Measurements from ENCODE around the gene GNA12. TPM values are rescaled to one million over a fixed set of nuclear protein-coding genes. Genes with fewer than 3 reads are reported as not detected.

GNA12 gene
- total RNA-seq, 1 experiment from 2014 or later = 63.8 TPM

DNA sequence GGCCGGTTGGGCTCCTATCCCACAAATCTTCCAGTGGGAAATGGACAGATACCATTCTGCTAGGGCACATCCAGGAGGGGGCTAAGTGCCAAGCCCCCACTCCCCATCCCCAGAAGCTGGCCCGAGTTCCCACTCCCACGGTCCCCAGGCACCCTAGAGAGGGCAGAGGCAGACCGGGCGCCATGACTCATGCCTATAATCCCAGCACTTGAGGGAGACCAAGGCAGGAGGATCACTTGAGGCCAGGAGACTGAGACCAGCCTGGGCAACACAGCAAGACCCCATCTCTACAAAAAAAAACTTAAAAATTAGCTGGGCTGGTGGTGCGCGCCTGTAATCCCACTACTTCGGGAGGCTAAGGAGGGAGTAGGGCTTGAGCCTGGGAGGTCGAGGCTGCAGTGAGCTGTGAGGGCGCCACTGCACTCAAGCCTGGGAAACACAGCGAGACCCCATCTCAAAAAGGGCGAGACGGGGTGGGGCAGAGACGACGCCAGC is 870 bp downstream of the GNA12 start:
- no peak for DNase-seq
- no peaks in the 10 kb centered on the region for H3K9me3 Mint-ChIP-seq (ENCODE audit: unreplicated experiment)
- ChIA-PET POLR2A (interaction anchor here (0.6 kb wide), 1 partner anchor 156 kb away, joined by 5 read pairs; no protein-coding TSS in a partner anchor), CTCF (interaction anchor here (1.5 kb wide), 1 partner anchor 13 kb away, joined by 5 read pairs; no protein-coding TSS in a partner anchor)
- Histone ChIP-seq H3K9me3 (no peaks in the 10 kb centered on the region), H3K36me3 (ENCODE audit: control insufficient read depth, insufficient read depth, low read length) (no peaks in the 10 kb centered on the region; the same call in none of the 2 replicates), H3K27me3 (replicated peaks; ENCODE audit: control insufficient read depth, insufficient read depth, low read length) (no peaks in the 10 kb centered on the region), H3K4me1 (peaks cover 12% of the 10 kb centered on the region), H3K4me3 (ENCODE audit: low read depth, low read length) (peak overlapping the region; percentile 94)
- no peaks in the 10 kb centered on the region for H3K27me3 Mint-ChIP-seq (ENCODE audit: insufficient read depth, unreplicated experiment)
- peaks cover 12% of the 10 kb centered on the region for H3K4me1 Mint-ChIP-seq (ENCODE audit: low read depth, unreplicated experiment)
- H3K27ac Mint-ChIP-seq (ENCODE audit: unreplicated experiment) = peak overlapping the region; percentile 50
- BruUV-seq (replicated peaks) = no TSS peak
- no peak for TF ChIP-seq CTCF (IDR thresholded peaks at IDR 0.05; ENCODE audit: insufficient read depth in 1 of 2, low read depth in 1 of 2, low read length in 1 of 2, severe bottlenecking in 1 of 2, unreplicated experiment in 1 of 2)
- intact Hi-C loops (cut with micrococcal nuclease; ENCODE audit: unreplicated experiment) = loop anchor here (5.0 to 10.0 kb wide), 2 partner anchors 41 to 168 kb away; no protein-coding TSS in a partner anchor
- peak overlapping the region; percentile 77 for H3K4me3 Mint-ChIP-seq (ENCODE audit: unreplicated experiment)
- peaks cover 40% of the 10 kb centered on the region for H3K36me3 Mint-ChIP-seq (ENCODE audit: insufficient read depth, unreplicated experiment)

DNA sequence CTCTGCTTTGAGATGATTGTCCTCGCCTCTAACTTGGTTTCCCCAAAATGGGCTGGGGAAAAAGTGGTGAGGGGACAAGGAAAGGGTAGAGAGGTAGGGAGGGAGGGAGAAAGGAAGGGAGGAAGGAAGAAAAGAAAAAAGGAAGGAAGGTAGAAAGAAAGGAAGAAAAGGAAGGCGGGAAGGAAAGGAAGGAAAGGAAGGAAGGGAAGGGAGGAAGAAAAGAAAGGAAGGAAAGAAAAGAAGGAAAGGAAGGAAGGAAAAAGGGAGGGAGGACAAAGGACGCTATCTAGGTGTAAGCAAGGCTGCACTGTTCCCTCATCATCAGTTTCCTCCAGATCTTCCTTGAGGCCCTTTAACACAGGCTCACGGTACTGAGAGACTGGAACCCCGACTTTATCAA is 2.2 kb downstream of the GNA12 start:
- BruUV-seq (replicated peaks) = no TSS peak
- ChIA-PET POLR2A (no interaction called here), CTCF (interaction anchor here (1.5 kb wide), 1 partner anchor 11 kb away, joined by 5 read pairs; no protein-coding TSS in a partner anchor)
- Histone ChIP-seq H3K27me3 (replicated peaks; ENCODE audit: control insufficient read depth, insufficient read depth, low read length) (no peaks in the 10 kb centered on the region), H3K4me3 (ENCODE audit: low read depth, low read length) (no peak overlapping the region), H3K9me3 (no peaks in the 10 kb centered on the region), H3K4me1 (peaks cover 12% of the 10 kb centered on the region), H3K36me3 (ENCODE audit: control insufficient read depth, insufficient read depth, low read length) (no peaks in the 10 kb centered on the region; the same call in none of the 2 replicates)
- H3K4me1 Mint-ChIP-seq (ENCODE audit: low read depth, unreplicated experiment) = peaks cover 19% of the 10 kb centered on the region
- no peaks in the 10 kb centered on the region for H3K27me3 Mint-ChIP-seq (ENCODE audit: insufficient read depth, unreplicated experiment)
- H3K36me3 Mint-ChIP-seq (ENCODE audit: insufficient read depth, unreplicated experiment) = peaks cover 49% of the 10 kb centered on the region
- H3K9me3 Mint-ChIP-seq (ENCODE audit: unreplicated experiment) = no peaks in the 10 kb centered on the region
- peak overlapping the region; percentile 77 for H3K4me3 Mint-ChIP-seq (ENCODE audit: unreplicated experiment)
- H3K27ac Mint-ChIP-seq (ENCODE audit: unreplicated experiment) = no peak overlapping the region
- intact Hi-C loops (cut with micrococcal nuclease; ENCODE audit: unreplicated experiment) = loop anchor here (5.0 to 10.0 kb wide), 2 partner anchors 40 to 167 kb away; no protein-coding TSS in a partner anchor
- TF ChIP-seq CTCF (IDR thresholded peaks at IDR 0.05; ENCODE audit: insufficient read depth in 1 of 2, low read depth in 1 of 2, low read length in 1 of 2, severe bottlenecking in 1 of 2, unreplicated experiment in 1 of 2) = no peak
- no peak for DNase-seq

DNA sequence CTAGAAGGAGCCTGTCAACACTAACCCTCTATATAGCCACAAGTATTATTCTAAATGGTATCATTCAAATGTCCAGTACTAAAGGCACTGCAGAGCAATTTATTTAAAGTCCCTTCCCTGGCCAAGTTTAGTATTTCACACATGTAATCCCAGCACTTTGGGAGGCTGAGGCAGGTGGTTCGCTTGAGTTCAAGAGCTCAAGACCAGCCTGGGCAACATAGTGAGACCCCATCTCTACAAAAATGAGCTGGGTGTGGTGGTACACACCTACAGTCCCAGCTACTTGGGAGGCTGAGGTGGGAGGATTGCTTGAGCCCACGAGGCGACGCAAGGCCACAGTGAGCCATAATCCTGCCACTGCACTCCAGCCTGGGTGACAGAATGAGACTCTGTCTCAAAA is 3.6 kb downstream of the GNA12 start:
- H3K36me3 Mint-ChIP-seq (ENCODE audit: insufficient read depth, unreplicated experiment) = peaks cover 64% of the 10 kb centered on the region
- intact Hi-C loops (cut with micrococcal nuclease; ENCODE audit: unreplicated experiment) = loop anchor here (5.0 to 10.0 kb wide), 2 partner anchors 38 to 166 kb away; no protein-coding TSS in a partner anchor
- no peak overlapping the region for H3K4me3 Mint-ChIP-seq (ENCODE audit: unreplicated experiment)
- BruUV-seq (replicated peaks) = no TSS peak
- ChIA-PET CTCF (no interaction called here), POLR2A (interaction anchor here (0.6 to 0.7 kb wide), 2 partner anchors 15 kb away, joined by 3 to 4 read pairs; no protein-coding TSS in a partner anchor)
- H3K9me3 ChIP-seq = no peaks in the 10 kb centered on the region
- H3K4me3 ChIP-seq (ENCODE audit: low read depth, low read length) = no peak overlapping the region
- no peaks in the 10 kb centered on the region for H3K9me3 Mint-ChIP-seq (ENCODE audit: unreplicated experiment)
- H3K27ac Mint-ChIP-seq (ENCODE audit: unreplicated experiment) = no peak overlapping the region
- H3K27me3 ChIP-seq (replicated peaks; ENCODE audit: control insufficient read depth, insufficient read depth, low read length) = no peaks in the 10 kb centered on the region
- TF ChIP-seq CTCF (IDR thresholded peaks at IDR 0.05; ENCODE audit: insufficient read depth in 1 of 2, low read depth in 1 of 2, low read length in 1 of 2, severe bottlenecking in 1 of 2, unreplicated experiment in 1 of 2) = no peak
- H3K4me1 Mint-ChIP-seq (ENCODE audit: low read depth, unreplicated experiment) = peaks cover 22% of the 10 kb centered on the region
- no peaks in the 10 kb centered on the region; the same call in none of the 2 replicates for H3K36me3 ChIP-seq (ENCODE audit: control insufficient read depth, insufficient read depth, low read length)
- H3K4me1 ChIP-seq = peaks cover 15% of the 10 kb centered on the region
- no peak for DNase-seq
- H3K27me3 Mint-ChIP-seq (ENCODE audit: insufficient read depth, unreplicated experiment) = no peaks in the 10 kb centered on the region
